NOMO-1 (cell line): ENCODE measurements around the gene PAF1.
A peak's percentile ranks its signal among the peaks of the same experiment; 100 is the strongest.
"Not testable (repeated sequence)": the region's sequence is repeated elsewhere in the genome, so short reads cannot be mapped to it uniquely, and the experiment has no call there.

Experiments used
- DNase-seq, 2 experiments: peaks; one replicate each; lab custom pipeline; 2025; ENCODE audit not compliant: unreplicated experiment in 2 of 2; lab: John Stamatoyannopoulos, UW

PAF1 gene

DNA sequence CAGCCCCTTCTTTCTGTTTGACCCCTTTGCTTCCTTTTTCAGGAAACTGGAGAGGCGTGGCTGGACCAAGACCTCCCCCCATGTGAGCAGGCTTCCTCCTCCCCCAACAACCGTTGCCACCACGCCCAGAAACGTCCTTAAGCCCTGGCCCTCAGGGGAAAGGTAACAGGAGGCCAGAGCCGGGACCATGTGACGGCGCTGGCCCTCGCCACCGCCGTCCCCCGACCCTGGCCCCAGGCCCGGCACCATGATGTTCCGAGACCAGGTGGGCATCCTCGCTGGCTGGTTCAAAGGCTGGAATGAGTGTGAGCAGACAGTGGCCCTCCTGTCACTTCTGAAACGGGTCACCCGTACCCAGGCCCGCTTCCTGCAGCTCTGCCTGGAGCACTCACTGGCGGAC is 34.3 kb downstream of the PAF1 start:
- no peak for DNase-seq

DNA sequence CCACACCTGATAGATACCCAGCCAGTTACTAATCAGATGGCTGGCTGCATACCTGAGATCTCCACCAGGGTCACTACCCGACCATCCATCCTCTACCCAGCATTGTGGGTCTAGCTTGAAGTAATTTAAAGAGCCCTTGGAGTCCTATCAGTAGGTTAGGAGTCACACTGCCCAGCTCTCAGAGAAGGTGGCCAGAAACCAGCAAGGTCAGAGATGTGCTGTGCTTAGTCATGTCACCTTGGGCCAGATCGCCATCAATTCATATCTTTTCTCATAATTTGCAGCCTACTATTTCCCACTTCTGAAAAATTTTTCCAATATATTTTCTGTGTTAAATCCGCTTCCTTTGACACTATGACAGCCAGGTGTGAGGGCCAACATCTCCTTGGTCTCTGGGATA is 34.8 kb downstream of the PAF1 start:
- no peak for DNase-seq

DNA sequence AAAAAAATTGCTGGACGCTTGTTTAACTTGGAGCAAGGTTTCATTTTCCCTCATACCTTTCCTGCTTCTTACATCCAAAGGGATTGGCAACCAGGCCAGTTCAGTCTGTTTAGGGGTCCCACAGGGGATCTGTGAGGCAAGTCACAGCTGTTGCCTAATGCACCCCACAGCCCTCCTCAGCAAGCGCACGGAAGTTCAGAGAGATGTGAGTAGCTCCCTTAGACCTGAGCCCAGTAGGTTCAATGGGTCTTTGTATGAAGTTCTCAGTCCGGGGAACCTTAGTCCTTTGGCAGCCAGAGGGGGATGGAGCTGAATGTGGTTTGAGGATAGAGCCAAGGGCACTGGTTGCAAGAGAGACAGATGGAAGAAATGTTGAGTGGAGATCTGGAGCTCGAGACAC is 35.7 kb downstream of the PAF1 start:
- no peak for DNase-seq

DNA sequence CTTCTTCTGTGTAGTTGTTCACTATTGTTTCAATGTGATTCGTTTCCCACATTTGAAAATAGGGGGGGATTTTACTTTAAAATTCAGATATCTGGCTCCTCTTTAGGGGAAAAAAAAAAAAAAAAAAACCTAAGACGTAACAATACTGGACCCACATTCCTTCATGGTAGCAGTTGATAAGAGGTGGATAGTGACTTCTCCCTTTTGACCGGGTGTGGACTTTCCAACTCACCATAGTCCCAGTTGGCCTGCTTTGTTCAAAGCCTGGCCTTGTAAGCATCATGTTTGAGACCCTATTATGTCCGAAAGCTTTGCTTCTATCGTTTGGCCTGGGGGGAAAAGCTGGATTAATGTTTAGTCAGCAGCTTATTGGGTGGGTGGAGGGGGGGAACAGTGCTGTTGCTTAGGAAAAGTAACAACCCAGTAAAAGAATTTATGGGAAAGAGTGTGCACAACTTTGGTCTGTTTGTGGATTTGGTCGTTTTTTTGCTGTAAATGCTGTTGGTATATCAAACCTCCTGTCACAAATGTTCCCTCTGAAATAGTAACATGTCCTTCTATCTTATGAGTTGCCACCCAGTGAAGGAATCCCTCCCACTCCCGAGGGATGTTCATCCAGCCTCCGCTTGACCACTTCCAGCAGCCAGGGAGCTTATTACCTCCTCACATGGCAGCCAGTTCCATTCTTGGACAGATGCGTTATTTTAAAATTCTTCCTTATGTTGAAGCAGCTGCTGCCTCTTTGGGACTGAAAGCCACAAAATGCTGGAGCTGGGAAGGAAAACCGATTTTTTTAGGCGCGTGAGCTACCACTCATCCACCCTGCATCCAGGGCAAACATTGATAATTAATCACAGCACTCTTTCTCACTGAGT is 38.3 kb downstream of the PAF1 start:
- no peak for DNase-seq

DNA sequence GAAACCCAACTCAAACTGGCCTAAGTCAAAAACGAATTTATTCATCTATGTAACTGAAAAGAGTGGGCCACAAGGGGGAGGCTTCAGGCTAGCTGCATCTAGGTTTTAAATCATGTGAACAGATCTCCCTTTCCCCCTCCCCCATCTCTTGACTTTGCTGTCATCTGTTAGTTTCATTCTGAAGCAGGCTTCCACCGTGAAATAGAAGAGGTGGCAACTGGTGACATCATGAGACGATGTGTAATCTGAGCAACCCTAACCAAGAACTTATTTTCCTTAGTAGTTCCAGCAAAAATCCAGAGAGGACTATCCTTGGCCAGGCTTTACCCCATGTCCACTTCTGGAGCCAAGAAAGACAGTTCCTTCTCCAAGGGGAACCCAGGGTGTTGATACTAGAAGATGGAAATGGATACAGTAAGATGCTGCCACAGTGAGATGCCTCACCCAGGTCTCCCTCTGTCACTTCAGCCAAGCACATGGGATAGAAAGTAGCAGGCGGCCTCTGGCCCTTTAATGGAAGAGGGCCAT is 39.3 kb downstream of the PAF1 start:
- no peak for DNase-seq

DNA sequence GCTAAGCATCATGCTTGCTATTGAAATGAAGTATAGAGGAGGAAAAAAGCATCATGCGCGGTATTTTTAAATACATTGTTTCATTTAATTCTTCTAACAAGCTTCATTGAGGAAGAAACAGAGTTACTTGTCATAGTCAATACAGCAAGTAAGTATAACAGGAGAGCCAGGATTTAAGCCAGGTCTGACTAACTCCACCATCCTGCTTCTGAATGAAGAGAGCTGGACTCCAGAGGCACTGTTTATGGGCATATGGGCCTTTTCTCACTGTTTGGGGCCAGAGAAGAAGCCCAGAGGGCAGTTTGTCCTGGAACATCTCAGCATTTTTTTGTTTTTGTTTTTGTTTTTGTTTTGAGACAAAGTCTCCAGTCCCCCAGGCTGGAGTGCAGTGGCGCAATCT is 40.8 kb downstream of the PAF1 start:
- DNase-seq, result no peak

DNA sequence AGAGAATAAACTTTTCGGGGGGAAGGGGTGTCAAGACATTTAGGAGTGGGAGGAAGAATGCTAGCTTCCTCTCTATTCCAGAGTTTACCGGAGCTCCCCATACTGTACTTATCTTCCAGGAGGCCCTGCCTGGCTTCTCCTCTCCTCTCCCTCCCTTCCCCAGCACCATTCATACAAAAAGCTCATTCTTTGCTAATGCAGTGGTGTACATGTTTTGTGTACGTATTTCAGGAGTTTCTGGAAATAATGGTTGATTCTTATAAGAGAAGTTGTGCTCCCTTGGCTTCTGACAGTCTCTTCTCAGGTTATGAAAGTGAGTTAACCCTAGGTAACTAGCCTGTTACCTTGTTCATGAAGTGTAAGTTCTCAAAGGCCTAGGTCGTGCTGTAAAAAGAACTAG is 41.6 kb downstream of the PAF1 start:
- no peak for DNase-seq

DNA sequence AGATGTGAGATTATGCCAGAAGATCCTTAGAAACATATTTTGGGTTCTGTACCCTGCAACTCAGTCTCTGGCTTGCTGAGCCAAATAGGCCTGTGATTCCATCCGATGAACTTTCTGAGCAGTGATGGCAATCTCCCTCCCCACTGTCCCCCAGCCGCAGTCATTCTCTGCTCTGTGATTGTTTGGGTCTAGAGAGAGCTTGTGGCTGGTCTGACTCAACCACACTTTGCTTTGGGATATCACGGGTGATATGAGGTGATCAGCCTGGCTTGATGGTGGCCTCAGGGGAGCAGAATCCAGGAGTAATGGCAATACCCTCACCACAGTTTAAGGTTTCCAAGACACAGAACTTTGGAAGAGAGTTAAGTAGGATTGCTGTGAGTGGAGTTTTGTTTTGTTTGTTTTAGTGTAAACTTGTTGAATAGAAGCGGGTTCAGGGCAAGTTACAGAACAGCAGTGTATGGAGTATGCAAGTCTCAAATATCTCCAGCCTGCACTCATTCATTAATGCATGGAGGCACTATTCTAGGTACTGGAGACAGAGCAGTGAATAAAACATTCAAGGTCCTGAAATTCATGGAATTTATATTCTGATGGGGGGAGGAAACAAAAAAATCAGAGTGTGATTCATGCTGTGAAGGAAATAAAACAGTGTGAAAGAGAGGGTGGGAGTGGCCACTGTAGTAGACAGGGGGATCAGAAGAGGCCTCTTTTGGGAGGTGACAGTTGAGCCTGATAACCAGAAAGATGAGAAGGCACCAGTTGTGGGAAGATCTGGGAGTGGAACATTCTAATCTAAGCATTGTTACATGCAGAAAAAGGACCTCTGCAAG is 43.4 kb downstream of the PAF1 start:
- DNase-seq, result no peak

DNA sequence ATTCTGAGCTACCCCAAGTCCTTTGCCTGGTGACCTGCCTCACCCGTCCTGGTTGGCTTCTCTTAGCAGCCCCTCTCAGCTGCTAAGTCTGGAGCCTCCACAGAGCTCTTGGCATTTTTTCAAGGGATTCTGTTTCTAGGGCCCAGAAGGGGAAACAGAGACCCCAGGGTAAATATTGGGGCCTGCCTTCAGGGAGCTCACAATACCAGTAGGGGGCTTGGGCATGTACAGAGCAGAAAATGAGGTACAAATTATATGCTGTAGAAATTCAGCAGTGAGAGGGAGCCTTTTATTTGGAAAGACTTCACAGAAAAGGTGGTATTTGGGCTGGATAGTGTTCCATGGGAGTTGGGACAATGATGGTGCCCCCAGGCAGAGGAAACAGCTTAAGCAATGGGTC is 45.0 kb downstream of the PAF1 start:
- no peak for DNase-seq

DNA sequence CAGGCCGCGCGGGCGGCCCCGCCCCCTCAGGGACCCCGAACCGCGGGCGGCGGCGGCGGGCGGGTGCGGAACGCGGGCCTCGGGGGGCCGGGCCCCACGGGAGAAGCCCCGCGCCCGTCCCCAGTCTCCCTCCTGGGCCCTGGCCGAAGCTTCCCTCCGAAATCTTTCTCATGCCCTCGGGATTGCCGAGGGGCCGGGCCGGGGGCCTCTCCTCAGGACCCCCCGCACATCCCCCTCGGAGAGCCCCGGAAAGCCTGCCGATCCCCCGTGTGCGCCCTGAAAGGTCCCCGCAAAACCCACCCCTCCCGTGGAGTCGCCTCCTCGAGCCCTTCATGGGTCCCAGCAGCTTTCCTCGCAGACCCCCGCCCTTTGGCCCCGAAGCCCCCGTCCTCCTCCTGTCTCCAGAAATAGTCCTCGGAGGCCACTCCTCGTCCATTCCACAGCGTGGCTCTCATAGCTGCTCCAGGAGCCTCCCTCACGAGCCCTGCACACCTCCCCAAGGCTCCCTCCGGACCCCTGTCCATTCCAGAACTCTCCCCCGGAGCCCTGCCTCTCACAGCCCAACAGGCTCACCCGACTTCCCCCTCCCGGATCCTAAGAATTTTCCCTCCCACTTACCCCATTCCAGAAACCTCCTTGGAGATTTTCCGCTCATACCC is 48.1 kb downstream of the PAF1 start:
- DNase-seq, result no peak

DNA sequence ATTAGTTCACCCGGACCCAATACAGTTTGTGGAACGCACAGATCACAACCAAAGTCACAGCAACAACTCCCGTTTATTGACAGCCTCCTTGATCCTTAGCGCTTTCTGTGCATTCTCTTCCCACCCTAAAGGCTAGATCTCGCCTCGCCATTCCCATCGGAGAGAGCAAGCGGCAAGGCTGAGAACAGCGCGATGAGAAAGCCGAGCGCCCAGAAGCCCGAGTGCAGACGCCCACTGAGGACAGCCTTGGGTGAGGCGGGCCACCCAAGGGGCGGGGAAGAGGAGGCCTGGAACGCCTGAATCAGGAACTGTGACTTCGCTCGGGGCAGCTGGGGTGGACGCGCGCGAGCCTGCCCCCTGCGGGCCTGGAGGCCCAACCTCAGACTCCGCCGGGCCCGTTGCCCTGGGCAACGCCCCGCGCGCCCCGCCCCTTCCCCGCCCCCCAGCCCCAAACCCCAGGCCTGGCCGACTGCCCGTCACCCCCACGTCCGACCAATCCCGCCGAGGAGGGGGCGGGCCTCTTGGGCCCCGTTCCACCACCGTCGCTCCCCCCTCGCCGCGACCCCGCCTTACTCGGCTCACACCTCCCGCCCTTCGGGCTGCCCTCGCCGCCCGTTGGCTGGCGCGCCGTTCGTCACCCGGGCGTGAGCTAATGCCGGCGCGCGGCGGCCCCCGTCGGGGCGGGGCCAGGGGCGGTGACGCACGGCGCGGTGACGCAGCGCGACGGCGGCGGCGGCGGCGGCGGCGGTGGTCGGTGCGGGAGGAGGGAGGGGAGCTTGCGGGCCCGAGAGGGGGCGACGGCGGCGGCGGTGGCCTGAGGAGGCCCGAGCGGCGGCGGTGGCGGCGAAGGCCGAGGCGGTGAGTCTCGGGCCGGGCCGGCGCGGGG is 48.9 kb downstream of the PAF1 start, which contains the start of gene SAMD4B:
SAMD4B (plus strand) TSS at position 703 of the 886 bp plus-strand sequence. CDS start 14,473 bp downstream, outside the sequence.
- DNase-seq, result peak; percentile 99 to 100

DNA sequence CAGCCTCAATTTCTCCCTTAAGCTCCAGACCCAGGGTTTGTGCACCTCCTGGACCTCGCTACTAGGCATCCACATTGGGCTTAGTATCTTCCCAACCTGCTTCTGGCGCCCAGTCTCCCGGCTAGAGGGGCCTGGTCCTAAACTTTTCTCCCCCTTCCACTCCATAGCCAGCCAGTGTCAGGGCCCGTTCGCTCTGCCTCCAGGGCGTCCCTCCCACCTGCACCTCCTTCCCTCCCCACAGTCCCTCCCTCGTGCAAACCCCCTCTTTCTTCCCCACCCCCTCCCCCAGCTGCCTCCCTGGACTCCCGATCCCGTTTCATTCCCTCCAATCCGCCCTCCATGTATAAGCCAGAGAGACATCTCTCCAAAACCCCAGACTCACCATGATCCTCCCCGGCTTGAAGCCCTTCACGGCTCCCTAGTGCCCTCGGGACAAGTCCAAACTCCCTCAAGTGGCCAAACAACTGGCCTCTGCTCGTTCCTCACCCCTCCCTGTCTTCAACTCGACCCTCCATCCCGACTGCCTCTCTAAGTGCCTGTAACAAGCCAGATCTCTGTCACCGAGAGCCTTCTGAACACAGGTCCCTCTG is 49.7 kb downstream of the PAF1 start:
- DNase-seq, result peak in 1 of 2 experiments; percentile 53

DNA sequence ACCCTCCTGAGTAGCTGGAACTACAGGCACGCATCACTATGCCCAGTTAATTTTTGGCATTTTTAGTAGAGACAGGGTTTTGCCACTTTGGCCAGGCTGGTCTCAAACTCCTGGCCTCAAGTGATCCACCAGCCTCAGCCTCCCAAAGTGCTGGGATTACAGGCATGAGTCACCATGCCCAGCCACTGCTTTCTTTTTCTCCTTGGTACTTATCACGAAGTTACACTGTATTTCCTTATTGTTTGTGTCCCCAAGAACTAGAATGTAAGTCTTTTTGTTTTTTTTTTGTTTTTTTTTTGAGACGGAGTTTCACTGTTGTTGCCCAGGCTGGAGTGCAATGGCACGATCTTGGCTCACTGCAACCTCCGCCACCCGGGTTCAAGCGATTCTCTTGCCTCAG is 50.8 kb downstream of the PAF1 start:
- DNase-seq, result not testable (repeated sequence)

DNA sequence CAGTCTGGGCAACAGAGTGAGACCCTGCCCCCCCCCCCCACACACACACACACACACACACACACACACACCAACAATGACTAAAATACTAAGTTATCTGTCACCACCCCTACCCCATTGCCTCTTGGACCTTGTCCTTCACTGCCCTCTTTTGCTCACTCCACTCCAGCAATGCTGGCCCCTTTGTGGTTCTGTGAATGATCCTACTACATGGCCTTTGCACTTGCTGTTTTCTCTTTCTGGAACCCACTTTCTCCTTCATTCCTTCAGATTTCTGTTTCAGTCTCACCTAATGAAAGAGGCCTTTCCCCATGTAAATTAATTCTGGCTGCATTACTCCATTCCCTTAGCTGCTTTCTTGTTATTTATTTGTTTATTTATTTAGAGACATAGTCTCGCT is 51.2 kb downstream of the PAF1 start:
- no peak for DNase-seq

DNA sequence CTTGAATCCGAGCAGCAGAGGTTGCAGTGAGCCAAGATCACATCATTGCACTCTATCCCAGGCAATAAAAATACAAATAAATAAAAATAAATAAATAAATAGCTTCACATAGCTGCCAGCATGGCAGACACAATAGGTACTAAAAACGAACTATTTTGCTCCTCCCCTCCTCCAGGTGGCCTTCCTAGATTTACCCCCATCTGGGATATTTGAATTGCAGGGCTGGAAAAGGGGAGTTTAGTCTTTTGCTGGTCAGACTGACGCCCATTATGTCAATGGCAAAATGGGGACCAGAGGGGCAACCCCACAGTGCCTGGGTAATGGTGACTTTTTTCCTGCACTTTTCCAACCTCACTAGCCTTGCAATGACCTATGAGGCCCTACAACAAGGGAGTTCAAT is 54.4 kb downstream of the PAF1 start:
- DNase-seq, result no peak
